Stimulated activated CD8-positive, alpha-beta memory T cell treated with anti-CD3 and anti-CD28 coated beads, Interleukin-15, amount 100 ng/mL, for 1 hour (primary cell): ENCODE results near the gene AKR1C1.
"Not testable (repeated sequence)": the region's sequence is repeated elsewhere in the genome, so short reads cannot be mapped to it uniquely, and the experiment has no call there.

Experiments used
- DNase-seq: peaks from one replicate; pipeline ENCODE4 v3.0.0-alpha.2; 2020; ENCODE audit warnings: low read depth

Gene AKR1C1

DNA sequence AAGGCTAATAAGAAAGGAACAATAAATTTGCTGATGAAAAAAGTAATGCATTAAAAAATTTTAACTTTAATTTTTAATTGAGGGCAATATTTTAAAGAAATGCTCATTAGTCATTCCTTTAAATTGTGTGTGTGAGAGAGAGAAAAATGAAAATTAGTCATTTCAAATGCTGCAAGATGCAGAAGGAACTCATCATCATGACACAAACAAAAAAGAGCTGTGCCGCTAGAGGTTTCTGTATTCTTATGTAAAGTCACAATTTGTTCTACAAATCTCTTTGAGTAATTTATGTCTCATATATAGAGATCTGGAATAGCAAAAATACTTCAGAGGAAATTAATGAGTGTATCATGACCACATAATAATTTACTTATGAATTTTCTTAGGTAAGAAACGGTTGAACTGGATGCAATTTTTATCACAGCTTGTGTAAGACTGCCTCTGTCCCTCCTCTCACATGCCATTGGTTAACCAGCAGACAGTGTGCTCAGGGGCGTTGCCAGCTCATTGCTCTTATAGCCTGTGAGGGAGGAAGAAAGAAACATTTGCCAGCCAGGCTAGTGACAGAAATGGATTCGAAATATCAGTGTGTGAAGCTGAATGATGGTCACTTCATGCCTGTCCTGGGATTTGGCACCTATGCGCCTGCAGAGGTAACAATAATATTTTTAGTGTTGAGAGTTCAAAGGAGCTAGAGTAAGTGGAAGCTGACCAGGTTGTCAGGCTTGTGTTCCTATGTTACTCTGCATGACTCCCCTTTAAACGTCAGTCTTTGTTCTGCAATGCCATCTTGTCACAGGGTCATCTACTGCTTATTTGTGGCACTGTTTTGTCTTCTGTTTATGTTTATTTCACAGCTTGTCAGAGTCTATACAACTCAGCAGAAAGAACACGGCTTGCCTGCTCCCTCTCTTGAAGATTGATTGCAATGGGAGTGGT, at the start of gene AKR1C1:
Gene AKR1C1, plus strand, starts transcription at position 540 of the 939 bp plus-strand sequence. Its CDS starts 30 bp downstream, at position 570.
- DNase-seq: not testable (repeated sequence)

DNA sequence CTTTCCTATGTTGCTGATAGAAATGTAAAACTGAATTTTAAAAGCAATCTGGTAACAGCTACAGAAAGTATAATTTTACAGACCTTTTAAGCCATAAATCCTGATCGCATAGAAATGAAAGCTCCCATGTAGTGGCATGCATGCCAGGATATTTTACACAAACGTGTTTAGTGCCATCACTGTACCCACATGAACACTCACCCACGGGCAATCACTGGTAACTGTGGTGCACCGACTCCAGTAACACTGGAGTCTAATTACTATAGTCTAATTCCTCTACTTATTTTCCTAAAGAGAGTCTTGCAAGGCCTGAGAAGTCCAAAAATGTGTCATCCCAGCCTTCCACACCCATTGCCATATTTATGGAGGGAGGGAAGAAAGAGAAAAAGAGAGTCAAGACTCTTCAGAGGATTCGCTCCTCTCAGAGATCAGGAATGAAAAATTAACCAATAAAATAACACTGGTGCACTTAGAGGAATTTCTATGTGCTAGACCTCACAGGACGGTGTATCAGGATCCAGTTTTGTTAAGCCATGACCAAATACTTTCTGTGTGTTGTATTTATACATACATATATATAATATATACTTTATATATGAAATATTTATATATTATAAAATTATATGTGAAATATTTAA, 48.9 kb upstream of the AKR1C1 start:
- no peak for DNase-seq

DNA sequence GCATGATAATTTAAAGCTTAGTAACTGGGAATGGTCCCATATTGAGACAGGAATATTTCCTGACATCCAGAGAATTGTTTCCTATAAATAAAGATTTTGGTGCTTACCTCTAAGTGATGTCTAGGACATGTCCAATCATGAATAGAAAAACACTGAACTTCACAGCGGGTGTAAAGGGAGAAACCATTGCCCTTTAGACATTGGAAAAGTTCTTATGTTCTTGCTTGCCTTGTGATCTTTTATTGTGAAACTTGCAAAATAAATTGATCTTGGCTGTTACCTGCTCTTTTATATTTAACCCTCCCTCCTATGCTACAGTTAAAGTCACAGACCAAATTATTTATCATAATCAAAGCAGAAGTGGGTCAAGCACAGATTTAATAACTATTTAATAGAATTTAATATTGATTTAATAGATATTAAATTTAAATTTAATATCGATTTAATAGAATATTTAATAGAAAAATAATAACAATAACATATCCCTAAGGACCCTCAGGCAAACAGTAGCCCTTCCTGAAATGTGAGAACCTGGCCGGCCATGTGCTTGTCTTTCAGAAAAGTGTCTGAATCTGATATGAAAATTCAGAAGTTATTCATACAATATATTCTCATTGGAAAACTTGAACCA, 47.0 kb upstream of the AKR1C1 start:
- no peak for DNase-seq

DNA sequence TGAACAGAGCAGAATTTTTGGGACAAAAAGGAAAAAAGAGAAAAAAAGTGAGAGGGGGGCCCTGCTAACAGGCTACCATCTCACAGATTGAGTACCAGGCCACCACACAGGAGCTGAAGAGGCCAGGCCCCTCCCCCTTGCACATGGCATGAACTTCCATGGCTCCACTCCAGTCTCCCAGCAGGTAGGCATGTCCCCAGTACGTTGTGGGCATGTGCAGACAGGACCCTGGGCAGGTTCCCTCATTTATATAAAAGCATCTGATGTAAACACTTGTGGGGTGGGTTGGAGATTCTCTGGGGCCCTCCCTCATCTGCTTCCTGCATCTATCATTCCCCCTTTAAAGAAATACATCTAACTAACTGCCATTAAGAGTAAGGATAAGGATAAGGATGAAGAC, 45.0 kb upstream of the AKR1C1 start:
- no peak for DNase-seq

DNA sequence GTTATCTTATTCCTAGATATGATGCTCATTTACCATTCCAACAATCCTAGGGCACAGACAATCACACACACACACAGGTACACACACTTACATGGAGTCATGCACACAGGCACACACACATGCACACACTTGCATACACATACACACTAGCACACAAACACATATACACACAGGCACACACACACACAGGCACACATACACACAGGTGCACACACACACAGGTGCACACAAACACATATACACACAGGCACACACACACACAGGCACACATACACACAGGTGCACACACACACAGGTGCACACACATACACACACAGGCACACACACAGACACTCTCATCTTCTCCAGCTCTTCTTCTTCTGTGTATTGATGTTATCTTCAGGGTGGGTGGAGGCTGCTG, 38.7 kb upstream of the AKR1C1 start:
- not testable (repeated sequence) for DNase-seq

DNA sequence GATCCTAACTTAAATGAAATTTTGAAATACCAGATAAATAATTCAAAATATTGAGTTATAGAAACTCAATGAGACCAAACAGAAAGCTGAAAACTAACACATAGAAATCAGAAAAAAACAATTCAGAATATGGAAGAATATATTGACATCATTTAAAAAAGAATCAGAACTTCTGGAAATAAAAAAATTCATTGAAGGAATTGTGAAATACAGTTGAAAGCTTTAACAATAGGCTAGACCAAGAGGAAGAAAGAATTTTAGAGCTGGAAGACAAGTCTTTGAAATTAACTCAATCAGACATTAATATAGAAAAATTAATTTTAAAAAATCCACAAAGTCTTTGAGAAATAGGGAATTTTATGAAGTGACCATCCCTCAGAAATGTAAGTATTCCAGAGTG, 36.8 kb upstream of the AKR1C1 start:
- no peak for DNase-seq

DNA sequence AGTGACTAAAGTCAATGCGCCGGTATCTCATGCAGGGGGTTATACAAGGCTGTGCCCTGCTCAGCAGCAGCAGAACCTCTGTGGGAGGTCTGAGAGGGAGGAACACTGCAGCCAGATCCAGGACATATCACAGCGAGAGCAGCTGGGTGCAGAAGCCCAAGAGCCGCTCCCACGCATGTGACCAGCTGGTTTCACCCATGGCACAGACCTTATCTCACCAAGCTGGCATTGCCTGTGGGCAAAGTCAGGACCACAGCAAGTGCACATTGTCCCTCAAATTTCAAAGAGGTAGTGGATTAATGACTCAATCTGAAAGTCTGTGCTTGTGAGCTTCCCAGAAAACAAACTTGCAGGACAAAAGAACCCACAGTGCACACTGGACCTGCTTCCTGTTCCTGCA, 31.6 kb upstream of the AKR1C1 start:
- no peak for DNase-seq

DNA sequence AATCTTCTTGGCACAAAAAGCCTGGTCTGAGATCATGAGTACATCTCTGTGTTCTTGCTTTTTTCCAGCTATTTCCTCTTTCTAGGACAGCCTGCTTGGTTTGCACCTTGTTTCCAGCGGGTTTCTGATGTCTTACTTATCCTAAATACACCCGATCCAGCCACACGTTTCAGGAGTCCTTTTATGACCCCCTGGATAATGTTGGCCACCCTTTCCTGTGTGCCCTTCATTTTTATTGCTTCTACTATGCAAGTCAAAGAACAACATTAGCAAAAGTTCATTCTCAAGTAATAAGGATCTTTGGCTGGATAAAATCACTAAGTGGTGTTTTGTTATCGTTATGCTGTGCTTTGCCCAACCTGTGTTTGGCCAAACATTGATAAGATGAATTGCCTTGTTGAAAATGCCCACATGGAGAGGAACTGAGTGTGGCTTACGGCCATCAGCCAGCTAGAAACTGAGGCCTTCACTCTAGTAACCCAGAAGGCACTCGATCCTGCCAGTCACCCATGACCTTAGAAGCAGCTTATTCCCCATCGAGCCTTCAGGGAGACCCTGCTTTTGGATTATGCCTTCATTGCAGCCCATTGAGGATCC, 28.7 kb upstream of the AKR1C1 start:
- DNase-seq: no peak

DNA sequence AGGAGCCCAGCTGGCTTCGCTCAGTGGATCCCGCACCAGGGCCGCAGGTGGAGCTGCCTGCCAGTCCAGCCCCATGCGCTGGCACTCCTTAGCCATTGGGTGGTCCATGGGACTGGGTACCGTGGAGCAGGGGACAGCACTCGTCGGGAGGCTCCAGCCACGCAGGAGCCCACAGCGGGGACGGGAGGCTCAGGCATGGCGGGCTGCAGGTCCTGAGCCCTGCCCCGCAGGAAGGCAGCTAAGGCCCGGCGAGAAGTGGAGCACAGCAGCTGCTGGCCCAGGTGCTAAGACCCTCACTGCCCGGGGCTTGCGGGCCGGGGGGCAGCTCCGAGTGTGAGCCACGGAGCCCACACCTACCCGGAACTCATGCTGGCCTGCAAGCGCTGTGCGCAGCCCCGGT, 25.9 kb upstream of the AKR1C1 start:
- no peak for DNase-seq

DNA sequence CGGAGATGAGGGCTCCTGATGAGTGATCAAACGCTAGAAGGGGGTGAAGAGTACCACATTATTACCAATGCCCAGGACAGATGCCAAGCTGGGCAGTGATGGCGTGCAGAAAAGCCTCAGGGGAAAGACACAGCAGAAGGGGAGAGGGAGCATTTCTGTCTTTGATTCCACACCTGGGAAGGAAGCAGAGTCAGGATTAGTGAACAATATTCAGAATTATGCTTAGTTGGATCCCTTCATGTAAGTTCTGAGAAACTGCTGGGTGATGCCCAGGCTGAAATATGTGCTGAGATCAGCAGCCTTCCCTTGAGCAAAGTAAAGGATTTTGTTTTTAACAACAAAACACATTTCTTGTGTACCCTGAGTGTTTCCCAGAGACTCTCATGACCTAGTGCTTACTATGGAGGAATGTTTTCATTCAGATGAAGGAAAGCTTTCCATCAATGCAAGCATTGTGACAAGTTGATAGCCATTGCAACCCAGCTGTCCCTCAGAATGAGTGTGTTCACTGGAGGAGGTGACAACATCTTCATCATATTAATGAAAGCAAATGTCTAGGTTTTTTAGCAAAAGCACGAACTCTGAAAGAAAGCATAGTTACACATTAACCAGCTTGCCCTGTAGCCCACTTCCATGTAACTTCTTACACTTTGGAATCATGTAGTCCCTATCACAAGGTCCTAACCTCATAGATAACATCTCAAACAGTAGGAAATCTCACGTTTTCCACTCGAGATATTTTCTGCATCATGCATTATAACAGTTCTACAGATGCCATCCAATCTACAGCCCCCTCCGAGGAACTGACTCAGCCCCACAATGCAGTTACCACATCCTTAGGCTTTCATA, 23.8 kb upstream of the AKR1C1 start:
- no peak for DNase-seq

DNA sequence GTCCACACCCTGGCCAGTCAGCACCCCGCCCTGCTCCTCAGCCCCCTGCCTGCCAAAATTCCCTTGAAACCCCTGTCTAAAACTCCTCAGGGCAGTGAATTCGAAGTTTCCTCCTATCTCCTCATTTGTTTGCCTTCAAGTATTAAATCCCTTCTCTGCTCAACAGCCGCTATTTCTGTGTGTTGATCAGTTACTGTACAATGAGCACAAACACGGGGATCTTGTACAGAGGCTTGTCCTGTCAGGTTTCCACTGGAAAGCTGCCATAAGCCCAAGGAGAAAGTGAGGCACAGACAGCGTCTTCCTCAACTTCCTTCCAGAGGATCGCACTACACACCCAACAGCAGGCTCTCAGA, 23.2 kb upstream of the AKR1C1 start:
- DNase-seq: not testable (repeated sequence)

DNA sequence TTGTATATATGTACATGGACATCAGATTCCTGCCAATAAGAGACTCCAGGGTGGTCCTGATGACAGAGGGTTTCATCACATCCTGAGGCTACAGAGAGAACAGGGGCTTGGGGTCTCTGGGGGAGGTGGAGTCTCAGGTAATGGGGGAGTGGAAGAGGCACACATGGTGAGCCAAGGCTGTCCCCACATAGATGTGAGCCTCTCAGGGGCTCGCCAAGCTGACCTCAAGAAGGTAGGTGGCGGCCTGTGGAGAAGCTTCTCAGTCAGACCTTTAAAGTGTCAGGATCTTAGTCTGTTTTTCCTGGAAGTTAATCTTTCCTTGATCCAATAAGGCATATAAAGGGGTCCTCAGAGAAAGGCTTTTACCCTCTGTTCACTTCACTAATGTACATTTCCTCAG, 22.3 kb upstream of the AKR1C1 start:
- DNase-seq: not testable (repeated sequence)

DNA sequence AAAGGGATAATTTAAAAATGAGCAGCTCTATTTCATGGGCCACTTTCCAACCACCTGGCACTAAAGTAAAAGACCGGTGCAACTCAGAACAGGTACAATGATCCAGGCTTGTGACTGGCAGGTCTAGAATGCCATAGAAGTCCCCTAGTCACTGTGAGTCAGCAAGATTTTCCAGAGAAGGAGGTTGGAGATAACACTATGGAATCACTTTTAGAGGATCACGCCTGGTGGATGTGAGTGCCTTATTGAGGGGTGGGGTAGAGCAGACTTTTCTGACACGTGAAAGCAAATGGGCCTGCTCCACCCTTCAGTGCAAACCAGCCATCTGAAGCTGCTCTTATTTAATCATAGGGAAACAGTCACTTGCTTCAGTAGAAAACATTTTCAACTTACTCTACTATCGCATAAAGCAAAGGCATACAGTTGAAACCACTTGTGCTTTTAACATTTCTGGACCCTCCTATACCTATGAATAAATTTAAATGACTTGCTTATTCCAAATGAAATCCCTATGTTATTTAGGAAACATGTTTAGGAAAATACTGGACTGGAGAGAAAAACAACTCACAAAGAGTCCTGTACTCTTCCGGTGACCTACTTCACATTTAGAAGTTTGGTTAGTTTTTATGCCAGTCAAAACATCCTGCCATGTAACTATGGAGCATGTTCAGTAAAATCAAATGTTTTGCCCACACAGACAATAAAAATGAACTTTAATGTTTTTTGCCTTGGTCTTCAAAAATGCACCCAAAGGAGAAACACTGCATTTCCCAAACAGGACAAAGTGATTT, 21.5 kb upstream of the AKR1C1 start:
- DNase-seq: no peak

DNA sequence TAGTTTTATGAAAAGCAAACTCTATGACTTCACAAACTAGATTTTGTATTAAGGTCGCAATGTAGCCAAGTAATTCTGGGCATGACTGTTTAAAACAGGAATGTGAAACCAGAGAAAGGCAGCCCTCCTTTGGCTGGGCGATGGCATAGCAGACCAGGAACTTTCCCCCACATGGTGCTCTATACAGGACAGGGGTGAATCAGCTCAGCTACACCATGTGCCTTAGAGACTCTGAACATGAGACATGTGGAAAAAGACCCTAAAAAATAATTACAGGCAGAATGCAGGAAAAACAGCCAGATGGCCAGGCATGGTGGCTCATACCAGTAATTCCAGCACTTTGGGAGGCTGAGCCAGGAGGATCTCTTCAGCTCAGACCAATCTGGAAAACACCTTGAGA, 20.3 kb upstream of the AKR1C1 start:
- not testable (repeated sequence) for DNase-seq

DNA sequence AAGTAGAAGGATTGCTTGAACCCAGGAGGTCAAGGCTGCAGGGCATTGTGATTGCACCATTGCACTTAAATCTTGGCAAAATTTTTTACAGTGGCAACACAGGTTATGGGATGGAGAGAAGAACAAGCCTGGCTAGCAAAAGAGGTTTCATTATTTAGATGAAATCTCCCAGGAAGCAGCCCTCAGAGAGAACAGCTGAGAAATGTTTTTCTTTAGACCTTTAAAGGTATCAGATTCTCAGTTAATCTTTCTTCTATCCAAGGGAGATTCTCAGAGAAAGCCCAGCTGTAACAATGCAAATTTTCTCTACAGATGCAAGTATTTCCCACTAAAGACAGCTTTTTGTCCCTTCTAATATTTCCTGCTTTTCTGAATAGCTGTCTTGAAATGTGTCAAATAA, 19.8 kb upstream of the AKR1C1 start:
- DNase-seq: not testable (repeated sequence)

DNA sequence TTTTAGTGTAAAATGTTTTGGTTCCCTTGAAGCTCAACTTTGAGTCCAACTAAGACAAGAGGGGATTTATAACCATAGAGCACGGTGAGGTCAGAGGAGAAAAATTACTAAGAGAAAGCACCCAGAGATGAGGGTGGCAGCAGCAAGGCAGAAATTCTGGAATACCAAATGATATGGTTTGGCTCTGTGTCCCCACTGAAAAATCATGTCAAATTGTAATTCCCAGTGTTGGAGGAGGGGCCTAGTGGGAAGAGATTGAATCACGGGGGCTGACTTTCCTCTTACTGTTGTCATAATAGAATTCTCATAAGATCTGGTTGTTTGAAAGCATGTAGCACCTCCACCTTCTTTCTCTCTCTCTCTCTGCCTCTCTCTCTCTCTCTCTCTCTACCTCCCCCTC, 19.4 kb upstream of the AKR1C1 start:
- no peak for DNase-seq

DNA sequence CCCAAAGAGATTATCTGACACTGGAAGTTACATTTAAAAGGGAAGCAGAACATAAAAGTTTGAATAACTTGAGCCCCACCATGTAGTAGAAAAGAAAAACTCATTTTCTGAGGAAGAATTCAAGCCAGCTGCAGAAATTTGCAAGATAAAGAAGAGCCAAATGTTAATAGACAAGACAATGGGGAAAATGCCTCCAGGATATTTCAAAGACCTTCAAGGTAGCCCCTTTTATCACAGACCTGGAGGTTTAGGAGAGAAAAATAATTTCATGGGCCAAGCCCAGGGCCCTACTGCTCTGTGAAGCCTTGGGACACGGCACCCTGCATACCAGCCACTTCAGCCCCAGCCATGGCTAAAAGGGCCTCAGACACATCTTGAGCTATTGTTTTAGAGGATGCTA, 18.4 kb upstream of the AKR1C1 start:
- DNase-seq: no peak

DNA sequence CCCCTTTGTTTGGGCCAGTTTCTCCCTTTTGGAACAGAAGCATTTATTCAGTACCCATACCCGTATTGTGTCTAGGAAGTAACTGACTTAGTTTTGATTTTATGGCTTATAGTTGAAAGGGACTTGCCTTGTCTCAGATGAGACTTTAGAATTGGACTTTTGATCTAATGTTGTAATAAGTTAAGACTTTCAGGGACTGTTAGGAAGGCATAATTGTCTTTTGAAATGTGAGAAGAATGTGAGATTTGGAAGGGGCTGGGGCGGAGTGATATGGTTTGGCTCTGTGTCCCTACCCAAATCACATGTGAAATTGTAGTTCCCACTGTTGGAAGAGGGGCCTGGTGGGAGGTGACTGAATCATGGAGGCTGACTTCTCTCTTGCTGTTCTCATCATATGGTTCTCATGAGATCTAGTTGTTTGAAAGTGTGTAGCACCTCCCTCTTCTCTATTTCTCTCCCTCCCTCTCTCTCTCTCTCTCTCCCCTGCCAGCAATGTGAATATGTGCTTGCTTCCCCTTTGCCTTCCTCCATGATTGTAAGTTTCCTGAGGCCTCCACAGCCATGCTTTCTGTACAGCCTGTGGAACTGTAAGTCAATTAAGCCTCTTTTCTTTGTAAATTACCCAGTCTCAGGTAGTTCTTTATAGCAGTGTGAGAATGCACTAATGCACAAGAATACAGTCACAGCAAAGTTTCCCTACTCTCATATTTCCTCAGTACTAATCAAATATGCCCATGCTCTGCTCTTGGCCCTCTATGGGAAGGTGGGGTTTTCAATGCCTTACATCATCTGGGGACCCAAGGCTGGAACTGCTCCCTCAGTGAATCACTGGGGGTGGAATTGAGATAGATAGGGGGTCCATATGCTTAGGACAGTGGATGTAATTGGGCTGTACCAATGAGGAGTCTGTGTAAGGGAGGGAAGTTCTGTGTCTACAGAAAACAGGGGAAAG, 17.2 kb upstream of the AKR1C1 start:
- no peak for DNase-seq

DNA sequence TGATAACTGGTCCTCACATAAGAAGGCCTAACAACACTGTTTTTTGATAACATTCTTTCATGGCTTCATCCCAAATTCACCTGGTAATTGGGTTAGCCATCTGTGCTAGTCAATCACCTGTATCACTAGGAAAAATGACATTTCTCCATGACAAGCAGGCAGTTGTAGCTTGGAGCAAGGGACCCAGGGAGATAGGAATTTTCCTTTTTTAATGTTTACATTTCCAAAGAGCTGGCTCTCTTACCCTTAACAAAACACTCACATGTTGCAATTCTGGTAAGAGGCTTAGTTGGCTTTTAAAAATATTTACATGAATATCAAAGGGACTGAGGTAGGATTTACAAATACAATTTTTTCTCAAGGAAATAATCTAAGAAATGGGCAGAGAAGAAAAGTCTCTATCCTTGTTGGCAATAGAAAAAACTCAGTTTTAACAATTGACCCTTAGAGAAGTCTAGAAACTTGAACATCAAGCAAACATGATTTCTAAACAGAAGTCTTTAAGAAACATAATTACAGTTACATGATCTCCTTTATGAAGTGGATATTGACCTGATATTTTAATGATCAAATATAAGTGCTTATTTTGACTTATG, 16.1 kb upstream of the AKR1C1 start:
- no peak for DNase-seq
